GM21576 (cell line): ENCODE results near the gene BAG2.

Source experiments
- ATAC-seq: cut with Tn5 transposase; IDR thresholded peaks from one replicate; pipeline ENCODE4 v1.9.1; 2021; ENCODE audit warnings: mild to moderate bottlenecking, moderate library complexity; ENCODE audit not compliant: unreplicated experiment

The BAG2 gene

GRCh38 chr6:57221191-57221935 lies 49.2 kb downstream of the BAG2 start:
- ATAC-seq = peak; percentile 50

- ATAC-seq = peak; percentile 85
These were observed 50.0 kb downstream of the BAG2 start, which contains the start of gene RAB23 for GRCh38 chr6:57221936-57222742. Gene RAB23, minus strand, starts transcription at chr6:57222307. Its CDS starts 11,927 bp downstream, at chr6:57210380.

- no peak for ATAC-seq
These were observed 50.6 kb downstream of the BAG2 start for GRCh38 chr6:57222743-57223077.

- no peak for ATAC-seq
These were observed 52.8 kb downstream of the BAG2 start for GRCh38 chr6:57224769-57225515.

- no peak for ATAC-seq
These were observed 54.1 kb downstream of the BAG2 start for GRCh38 chr6:57226221-57226620.
